Activated T-helper 9 cell treated with anti-CD3 and anti-CD28 coated beads, Interleukin-2, amount 50 U/mL, for 16 hours (primary cell): ENCODE measurements around the gene PRKAG2.
"Not testable (repeated sequence)": the region's sequence is repeated elsewhere in the genome, so short reads cannot be mapped to it uniquely, and the experiment has no call there.

Experiments used
- DNase-seq: peaks from one replicate; pipeline ENCODE4 v3.0.0-alpha.2; 2020; ENCODE audit warnings: low read depth

PRKAG2 gene

GRCh38 chr7:151876899-151877777 is at the start of gene PRKAG2:
PRKAG2 (minus strand) TSS chr7:151877115; CDS start chr7:151876620, 495 bp downstream.
- peak; percentile 62 for DNase-seq

DNA sequence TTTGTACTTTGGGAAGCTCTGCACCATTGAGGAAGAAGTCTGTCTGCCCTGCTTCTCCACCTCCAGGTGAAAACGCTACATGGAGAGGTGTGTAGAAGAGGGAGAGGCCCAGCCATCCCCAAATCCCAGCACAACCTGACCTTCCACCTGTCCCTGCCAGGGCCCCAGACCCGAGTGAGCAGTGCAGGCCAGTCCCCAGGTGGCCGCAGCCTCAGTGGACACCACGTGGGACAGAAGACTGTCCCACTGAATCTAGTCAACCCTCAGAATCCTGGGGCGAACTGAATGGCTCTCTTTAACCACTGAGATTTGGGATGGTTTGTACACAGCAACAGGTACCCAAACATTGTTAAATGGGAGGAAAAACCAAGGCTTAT is 49.4 kb upstream of the PRKAG2 start:
- no peak for DNase-seq

DNA sequence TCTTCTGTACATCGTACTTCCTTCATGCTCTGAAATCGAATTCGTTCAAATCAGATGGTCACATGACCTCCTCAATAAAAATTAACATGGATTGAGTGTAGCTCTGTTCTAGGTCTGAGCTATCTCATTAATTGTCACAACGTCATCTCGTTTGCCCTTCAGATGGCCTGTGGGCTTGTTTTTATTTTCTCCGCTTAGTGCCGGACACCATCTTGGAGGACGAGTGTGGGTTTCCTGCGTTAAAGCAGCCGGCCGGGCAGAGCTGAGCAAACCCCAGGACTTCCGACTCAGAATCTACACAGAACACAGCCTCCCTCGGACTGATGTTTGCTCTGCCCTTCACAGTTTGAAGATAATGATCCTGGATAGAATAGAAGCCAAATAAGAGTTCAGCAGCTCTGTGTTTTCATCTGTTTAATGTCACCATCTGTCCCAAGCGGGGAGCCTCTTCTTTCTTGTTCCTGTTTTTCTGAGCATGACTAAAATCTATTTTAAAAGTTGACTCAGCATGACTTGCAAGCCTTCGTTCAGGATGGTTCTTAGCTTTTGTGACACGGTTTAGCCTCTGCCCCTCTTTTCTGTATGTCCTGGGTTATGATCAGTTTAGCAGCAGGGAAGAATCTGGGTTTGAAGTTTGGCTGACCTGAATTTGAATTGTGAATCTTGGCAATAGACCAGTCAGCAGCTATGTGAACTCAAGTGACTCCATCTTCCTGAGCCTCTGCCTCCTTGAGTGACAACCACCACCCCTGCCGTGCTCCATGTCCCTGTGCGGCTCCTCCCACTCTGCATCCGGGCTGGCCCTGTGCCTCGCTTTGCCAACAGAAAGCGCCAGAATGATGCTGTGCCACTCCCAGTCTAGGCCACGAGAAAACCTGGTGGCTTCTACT is 48.8 kb upstream of the PRKAG2 start:
- DNase-seq: no peak

DNA sequence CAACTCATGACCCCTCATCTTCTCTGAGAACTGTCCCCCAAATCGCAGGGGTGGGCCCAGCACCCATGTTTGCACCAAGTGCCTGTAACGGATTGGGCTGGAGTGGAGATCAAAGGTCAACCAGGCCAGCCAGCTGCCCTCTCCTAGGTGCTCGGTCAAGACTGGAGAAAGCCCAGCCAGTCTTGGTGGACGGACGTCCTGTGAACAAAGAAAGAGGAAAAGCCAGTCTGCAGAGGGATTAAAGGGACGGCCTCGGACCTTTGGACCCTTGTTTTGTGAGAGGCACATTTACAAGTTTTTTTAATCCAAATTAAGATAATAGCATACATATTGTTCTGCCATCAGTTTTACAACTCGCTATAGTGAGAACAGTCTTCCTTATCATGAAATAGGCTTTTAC is 47.6 kb upstream of the PRKAG2 start:
- DNase-seq: no peak

GRCh38 chr7:151924001-151924400 is 47.1 kb upstream of the PRKAG2 start:
- no peak for DNase-seq

- no peak for DNase-seq
Observed at GRCh38 chr7:151923097-151923876, 46.4 kb upstream of the PRKAG2 start.

GRCh38 chr7:151921451-151921850 is 44.5 kb upstream of the PRKAG2 start:
- no peak for DNase-seq

DNA sequence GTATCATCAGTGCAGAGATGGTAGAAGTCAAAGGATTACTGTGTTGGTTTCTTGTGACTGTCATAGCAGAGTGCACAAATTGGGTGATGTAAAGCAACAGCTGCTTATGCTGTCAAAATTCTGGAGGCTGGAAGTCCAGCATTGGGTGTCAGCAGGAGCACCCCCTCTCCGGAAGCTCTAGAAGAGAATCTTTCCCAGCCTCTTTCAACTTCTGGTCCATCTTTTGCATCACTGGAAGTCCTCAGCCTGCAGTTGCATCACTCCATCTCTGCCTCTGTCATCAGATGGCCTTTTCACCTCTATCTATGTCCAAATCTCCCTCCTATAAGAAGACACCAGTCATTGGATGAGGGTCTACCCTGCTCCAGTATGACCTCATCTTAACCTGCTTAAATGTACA is 43.6 kb upstream of the PRKAG2 start:
- DNase-seq: no peak

GRCh38 chr7:151919595-151919994 is 42.7 kb upstream of the PRKAG2 start:
- no peak for DNase-seq

DNA sequence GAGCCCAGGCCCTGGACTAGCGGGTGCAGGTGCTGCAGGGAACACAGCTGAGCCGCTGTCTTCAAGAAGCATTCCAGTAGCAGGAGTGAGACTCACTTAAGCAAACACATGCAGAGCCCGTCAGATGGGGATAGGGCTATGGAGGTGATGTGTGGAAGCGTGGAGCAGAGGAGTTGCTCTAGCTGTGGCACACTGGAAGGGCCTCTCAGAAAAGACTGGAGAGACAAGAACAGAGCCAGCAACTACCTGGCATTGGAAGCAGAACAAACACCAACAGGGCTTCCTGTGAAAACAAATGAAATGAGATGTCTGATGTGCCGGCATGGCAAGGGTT is 41.6 kb upstream of the PRKAG2 start:
- DNase-seq: no peak

- no peak for DNase-seq
Observed at GRCh38 chr7:151917791-151918509, 41.0 kb upstream of the PRKAG2 start.

DNA sequence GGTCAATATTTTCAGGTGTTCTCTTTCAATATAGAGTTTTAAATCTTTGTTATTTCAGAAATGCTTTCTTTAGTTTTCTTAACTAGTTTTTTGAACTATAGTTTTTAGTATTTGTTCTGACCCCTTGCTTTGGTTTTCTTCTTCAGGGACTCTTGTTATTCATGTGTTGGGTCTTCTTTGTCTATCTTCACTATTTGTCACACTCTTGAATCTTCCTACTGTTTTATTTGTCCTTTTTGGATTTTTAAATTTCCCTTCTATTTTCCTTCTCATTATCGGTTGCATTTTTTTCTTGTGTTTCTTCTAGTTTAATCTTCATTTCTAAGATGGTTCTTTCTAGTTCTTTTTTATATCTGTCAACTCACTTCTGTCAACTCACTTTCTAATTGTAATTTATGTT is 37.1 kb upstream of the PRKAG2 start:
- DNase-seq: no peak

GRCh38 chr7:151910655-151911054 is 33.7 kb upstream of the PRKAG2 start:
- not testable (repeated sequence) for DNase-seq

DNA sequence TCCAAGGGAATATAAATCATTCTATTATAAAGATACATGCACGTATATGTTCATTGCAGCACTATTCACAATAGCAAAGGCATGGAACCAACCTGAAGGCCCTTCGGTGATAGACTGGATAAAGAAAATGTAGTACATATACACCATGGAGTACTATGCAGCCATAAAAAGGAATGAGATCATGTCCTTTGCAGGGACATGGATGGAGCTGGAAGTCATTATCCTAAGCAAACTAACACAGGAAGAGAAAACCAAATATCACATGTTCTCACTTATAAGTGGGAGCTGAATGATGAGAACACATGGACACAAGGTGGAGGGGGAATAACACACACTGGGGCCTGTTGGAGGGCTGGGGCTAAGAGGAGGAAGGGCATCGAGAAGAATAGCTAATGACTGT is 30.2 kb upstream of the PRKAG2 start:
- DNase-seq: not testable (repeated sequence)

DNA sequence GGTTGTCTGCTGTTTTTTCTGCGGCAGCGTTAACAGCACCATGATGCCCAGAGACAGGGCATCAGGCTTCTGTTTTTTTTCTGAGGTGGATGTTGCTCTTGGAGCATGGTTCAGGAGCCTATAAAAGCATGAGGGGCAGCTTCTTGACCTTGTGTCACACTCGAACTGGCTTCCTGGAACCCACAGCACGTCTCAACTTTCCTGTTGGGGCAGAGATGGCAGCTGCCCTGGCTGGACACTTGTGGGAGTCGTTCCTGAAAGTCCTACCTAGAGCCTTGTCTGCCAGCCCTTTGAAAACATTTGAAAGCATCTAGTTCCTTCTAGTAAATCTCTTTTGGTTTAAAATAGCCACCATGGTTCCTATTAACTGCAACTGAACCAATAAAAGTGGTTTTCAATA is 28.9 kb upstream of the PRKAG2 start:
- DNase-seq: no peak

GRCh38 chr7:151905353-151905752 is 28.4 kb upstream of the PRKAG2 start:
- no peak for DNase-seq

GRCh38 chr7:151904270-151904669 is 27.4 kb upstream of the PRKAG2 start:
- no peak for DNase-seq

DNA sequence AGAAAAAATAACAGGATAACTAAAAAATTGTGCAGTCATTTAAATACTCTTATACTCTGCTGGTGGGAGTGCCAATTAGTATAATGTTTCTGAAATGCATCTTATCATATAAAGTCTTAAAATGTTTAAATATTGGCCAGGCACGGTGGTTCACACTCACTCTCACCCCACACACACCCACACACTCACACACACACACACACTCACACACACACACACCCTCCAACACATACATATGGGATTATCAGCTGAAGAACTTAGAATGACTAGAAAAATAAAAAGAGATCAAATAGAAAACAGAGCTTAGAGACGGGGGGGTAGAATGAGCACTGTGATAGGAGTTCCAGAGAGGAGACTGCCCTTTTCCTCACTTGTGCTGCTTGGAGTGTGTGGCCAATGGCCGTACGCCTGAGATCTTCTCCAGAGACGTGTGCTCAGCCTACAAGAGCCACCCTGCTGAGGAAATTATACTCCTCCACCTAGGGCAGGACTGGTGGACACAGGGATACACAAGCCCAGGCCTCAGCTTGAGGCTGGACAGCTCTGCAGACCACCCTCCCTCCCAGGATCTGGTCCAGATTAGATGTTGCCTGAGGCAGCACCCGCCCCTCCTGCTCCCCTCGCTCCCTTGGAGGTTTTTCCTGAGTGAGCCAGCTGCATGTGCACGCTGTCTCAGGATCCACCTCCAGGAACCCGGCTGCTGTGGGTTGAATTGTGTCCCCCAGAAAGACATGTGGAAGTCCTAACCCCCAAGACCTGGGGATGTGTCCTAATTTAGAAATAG is 26.5 kb upstream of the PRKAG2 start:
- no peak for DNase-seq

GRCh38 chr7:151902311-151902710 is 25.4 kb upstream of the PRKAG2 start:
- DNase-seq: no peak

GRCh38 chr7:151901828-151902227 is 24.9 kb upstream of the PRKAG2 start:
- no peak for DNase-seq
